OCI-LY7 (cell line): ENCODE data around the gene TDRD3.

Experiments
- CTCF ChIP-seq: fragments of 200-600 bp; sonication (generic); conservative IDR thresholded peaks from 2 replicates; pipeline ENCODE4 v1.5.1; 2014; ENCODE audit warnings: mild to moderate bottlenecking, antibody characterized with exemption, low read length, moderate library complexity, mixed read lengths
- EZH2phosphoT487 ChIP-seq: fragments of 200-600 bp; sonication (generic); IDR thresholded peaks from 2 replicates; pipeline ENCODE4 v1.6.1; 2018; ENCODE audit warnings: low read depth, borderline replicate concordance, mild to moderate bottlenecking, mixed run types, antibody characterized with exemption, low read length, moderate library complexity, mixed read lengths

GRCh38 chr13:60355056-60355455 lies 42.0 kb upstream of the TDRD3 start:
- TF ChIP-seq EZH2phosphoT487 (no peak), CTCF (no peak)
